HG02852 (cell line): ENCODE measurements around the gene METTL23.
A peak's percentile ranks its signal among the peaks of the same experiment; 100 is the strongest.
"Not testable (repeated sequence)": the region's sequence is repeated elsewhere in the genome, so short reads cannot be mapped to it uniquely, and the experiment has no call there.

ENCODE experiments used
- ATAC-seq: cut with Tn5 transposase; IDR thresholded peaks from one replicate; pipeline ENCODE4 v1.9.1; 2021; ENCODE audit warnings: mild to moderate bottlenecking, moderate library complexity; ENCODE audit not compliant: unreplicated experiment

METTL23 gene

DNA sequence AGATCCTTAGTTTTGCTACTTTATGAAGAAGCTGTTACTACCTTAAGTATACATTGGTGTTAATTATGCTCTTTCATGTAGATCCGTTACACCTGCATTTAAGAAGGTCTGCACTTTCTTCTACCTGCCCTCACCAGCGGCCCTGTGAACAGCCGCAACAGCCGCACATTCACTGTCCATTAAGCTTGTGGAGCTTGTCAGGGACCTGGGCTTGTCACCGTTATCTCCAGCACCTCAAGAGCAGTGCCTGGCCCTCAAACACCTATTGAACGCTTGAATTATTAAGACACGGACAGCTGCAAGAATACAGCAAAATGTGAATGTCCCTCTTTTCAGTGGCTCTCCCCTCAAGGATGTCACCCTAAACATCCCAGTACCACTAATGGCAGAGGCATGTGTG is 12.9 kb upstream of the METTL23 start:
- ATAC-seq: no peak

DNA sequence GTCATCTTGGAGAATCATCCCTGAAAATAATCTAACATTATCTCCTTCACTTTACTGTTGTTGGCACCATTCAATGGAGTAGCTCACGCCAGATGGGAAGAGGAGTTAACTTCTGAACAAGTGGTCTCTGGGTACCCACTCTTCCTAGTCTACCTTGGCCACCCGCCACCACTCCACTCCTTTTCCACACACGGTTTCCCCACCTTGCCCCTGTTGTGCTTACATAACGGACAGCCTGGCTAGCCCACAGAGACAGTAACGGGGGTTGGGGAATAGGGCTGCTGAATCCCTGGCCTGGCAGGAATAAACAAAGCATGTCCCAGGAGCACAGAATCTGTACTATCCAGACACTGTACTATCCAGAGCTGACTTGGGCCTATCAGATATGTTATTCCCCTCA is 12.3 kb upstream of the METTL23 start:
- no peak for ATAC-seq

DNA sequence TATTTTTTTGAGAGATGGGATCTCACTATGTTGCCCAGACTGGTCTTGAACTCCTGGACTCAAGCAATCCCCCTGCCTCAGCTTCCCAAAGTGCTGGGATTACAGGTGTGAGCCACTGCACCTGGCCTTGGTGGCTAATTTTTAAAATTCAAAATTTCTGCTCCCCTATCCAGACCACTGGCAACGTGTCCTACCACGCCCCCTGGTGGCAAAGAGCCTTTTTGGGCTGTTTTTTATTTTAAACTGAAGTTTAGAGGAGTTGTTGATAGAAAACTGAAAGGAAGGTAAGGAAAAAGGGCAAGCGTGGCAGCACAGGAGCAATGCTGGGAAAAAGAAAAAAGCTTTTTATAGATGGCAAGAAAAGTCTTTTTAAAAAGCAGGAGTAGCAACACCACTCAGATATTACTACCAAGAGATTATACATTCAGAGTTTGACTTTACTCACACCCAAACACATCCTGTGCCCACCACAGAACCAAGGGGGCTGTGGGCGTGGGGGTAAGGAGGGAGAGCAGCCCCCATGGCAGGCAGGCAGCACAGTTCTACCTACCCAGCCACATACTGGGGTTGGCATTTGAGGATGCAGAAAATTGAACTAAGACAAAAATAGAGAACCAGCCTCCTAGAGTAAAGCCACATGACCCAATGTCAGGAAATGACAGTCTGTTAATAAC is 11.7 kb upstream of the METTL23 start:
- ATAC-seq: no peak

- ATAC-seq: no peak
Measured at GRCh38 chr17:76715496-76715830, 11.2 kb upstream of the METTL23 start.

- ATAC-seq: no peak
Measured at GRCh38 chr17:76716146-76716838, 10.3 kb upstream of the METTL23 start.

- ATAC-seq: no peak
Measured at GRCh38 chr17:76716839-76717215, 9.8 kb upstream of the METTL23 start.

GRCh38 chr17:76718516-76718915 is 8.1 kb upstream of the METTL23 start:
- no peak for ATAC-seq

DNA sequence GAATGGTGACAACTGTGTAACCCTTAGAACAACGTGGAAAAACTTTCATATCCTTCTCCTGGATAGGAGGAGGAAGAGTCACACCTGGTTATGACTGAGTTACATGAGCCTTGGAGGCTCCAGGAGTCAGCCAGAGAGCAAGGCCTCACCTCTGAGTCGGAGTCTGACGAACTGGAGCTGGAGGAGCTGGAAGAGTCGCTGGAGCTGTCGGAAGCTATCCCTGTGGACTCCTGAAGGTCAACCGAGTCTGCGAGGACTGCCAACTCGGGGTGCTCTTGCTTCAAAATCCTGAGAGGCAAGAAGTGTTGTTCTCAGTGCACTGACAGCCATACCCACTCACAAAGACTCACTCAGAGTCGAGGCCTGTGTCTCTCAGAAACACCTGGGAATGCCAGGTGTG is 6.4 kb upstream of the METTL23 start:
- ATAC-seq: no peak

DNA sequence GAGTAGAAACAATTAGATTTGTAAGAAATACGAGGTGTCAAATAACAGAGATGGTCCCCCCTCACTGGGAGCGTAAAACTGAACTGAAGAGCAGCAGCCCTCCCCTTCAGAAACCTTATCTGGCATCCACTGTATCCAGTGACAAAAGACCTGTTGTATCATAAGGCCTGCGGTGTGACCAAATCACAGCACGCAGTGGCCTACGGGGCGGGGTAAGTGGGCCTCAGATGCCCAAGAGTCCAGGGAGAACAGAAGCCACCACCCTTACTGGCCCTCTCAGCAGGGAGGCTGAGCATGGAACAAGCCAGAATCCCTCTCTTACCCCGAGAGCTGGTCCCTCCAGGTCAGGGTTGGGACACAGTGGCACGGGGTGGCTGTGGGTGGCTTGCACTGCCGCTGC is 5.7 kb upstream of the METTL23 start:
- ATAC-seq: no peak

- no peak for ATAC-seq
Measured at GRCh38 chr17:76721463-76721862, 5.2 kb upstream of the METTL23 start.

DNA sequence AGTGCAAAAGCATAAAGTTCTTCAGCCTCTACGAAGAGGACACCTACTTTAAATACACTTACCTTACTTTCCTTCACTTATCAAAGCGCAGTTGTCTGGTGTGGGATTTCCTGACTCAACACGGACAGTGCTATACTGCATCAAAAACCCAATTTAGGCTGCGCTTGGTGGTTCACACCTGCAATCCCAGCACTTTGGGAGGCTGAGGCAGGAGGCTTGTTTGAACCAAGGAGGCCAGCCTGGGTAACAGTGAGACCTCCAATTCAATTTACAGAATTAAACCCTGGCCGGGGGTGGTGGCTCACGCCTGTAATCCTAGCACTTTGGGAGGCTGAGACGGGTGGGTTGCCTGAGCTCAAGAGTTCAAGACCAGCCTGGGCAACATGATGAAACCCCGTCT is 4.4 kb upstream of the METTL23 start:
- no peak for ATAC-seq

GRCh38 chr17:76722977-76723376 is 3.7 kb upstream of the METTL23 start:
- ATAC-seq: not testable (repeated sequence)

GRCh38 chr17:76723812-76724211 is 2.8 kb upstream of the METTL23 start:
- no peak for ATAC-seq

GRCh38 chr17:76725580-76726230 is 934 bp upstream of the METTL23 start:
- peak; percentile 31 for ATAC-seq

DNA sequence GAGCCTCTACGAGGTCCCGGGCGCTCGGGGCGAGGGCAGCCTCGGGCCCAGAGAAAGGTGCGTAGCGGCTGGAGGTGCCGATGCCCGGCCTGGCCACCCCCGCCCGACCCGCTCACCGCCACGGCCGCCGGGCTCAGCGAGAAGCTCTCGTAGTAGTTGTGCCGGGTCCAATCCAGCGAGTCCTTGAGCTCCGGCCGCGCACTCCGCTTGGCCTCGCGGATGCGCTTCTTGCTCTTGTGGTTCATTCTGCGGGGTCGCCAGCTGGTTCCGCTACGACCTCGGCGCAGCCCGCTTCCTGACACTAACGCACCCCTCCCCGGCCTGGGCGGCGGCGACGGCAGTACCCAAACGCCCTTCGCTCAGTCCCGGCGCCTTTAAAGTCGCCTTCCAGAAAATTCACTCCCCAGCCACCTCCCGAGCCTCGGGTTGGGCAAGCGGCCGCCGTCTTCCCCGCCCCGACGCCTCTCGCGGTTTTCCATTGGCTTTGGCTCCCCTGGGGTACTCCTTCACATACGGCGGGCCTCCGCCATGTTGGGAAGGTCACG is 336 bp upstream of the METTL23 start, which contains the start of gene JMJD6:
Gene JMJD6 (minus strand): TSS at position 376 of the 545 bp plus-strand sequence. CDS start 131 bp downstream, at position 245.
- ATAC-seq: peak; percentile 64

GRCh38 chr17:76727745-76728456 is 1.3 kb downstream of the METTL23 start:
- no peak for ATAC-seq

DNA sequence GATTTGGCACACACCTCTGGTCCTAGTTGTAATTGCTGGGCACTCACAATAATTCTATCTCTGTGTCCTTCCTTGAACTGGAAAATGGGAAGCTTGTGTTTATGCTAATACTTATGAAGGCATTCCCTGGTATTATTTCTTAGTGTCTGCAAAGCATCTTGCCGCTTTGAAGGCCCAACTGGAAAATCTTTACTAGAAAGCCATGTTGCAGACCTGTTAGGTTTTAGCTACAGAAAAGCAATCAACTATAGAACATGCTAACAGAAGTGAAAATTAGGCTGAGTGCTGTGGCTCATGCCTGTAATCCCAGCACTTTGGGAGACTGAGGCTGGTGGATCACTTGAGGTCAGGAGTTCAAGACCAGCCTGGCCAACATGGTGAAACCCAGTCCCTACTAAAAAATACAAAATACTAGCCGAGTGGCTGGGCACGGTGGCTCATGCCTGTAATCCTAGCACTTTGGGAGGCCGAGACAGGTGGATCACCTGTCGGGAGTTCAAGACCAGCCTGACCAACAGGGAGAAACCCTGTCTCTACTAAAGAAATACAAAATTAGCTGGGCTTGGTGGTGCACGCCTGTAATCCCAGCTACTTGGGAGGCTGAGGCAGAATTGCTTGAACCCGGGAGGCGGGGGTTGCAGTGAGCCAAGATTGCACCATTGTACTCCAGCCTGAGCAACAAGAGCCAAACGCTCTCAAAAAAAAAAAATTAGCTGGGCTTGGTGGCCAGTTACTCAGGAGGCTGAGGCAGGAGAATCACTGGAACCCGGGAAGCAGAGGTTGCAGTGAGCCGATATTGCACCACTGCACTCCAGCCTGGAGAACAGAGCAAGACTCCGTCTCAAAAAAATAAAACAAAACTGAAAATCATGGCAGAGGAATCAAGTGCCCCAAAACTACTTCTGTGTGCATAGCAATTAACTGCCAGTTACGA is 5.4 kb downstream of the METTL23 start:
- ATAC-seq: not testable (repeated sequence)

GRCh38 chr17:76732734-76733617 is 6.3 kb downstream of the METTL23 start:
- no peak for ATAC-seq

DNA sequence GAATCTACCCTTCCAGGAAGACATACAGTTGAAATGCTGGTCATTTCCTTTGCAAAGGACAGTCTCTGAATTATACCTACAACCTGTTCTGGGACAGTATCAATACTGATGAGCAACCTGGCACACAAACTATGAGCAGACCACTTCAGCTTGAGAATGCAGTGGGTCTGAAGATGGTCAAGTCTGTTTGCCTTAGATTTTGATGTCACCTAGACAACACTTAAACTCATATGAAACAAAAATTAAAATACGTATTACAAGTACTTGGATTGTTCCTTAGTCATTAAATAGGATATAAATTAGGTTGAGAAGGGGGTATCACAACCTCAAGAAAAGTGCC is 6.9 kb downstream of the METTL23 start:
- ATAC-seq: no peak
